Measurements from ENCODE around the gene DOP1A. TPM values are rescaled to one million over a fixed set of nuclear protein-coding genes. Genes with fewer than 3 reads are reported as not detected.

The DOP1A gene
- total RNA-seq, 2 donors from 2014 or later: 25.9 to 26.7 TPM

DNA sequence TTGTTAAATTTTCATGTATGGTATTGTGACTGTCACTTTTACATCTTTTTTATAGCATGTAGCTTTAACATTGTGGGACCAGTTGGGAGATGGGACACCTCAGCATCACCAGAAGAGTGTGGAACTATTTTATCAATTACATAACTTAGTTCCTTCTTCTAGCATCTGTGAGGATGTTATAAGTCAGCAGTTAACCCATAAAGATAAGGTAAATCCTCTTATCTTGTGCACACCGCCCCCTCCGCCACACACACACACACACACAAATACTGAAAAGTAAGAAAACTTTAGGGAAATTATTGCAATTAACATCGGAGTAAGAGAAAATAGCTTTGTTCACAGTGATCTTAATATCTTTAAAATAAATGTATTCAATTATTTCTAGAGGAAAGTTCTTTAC, 64.7 kb downstream of the DOP1A start:
- H3K27me3 ChIP-seq: no peaks in the 10 kb centered on the region
- TF ChIP-seq CTCF (IDR thresholded peaks at IDR 0.05) (no peak), POLR2A (IDR thresholded peaks at IDR 0.05) (no peak)
- no peak overlapping the region for H3K4me3 ChIP-seq
- no peaks in the 10 kb centered on the region for H3K4me1 ChIP-seq
- H3K27ac ChIP-seq: no peak overlapping the region
- intact Hi-C loops (cut with DNase I): no loop called here
- H3K36me3 ChIP-seq (replicated peaks in 1 of 2; ENCODE audit: insufficient read depth in 1 of 2, low read depth in 2 of 2): peaks cover 0 to 12% of the 10 kb centered on the region in 2 donors
- 89 to 91% methylated on average over 3 of the region's 3 CpGs for WGBS, 2 donors
- H3K9me3 ChIP-seq: no peaks in the 10 kb centered on the region
- ATAC-seq (no peak), DNase-seq (no peak)

DNA sequence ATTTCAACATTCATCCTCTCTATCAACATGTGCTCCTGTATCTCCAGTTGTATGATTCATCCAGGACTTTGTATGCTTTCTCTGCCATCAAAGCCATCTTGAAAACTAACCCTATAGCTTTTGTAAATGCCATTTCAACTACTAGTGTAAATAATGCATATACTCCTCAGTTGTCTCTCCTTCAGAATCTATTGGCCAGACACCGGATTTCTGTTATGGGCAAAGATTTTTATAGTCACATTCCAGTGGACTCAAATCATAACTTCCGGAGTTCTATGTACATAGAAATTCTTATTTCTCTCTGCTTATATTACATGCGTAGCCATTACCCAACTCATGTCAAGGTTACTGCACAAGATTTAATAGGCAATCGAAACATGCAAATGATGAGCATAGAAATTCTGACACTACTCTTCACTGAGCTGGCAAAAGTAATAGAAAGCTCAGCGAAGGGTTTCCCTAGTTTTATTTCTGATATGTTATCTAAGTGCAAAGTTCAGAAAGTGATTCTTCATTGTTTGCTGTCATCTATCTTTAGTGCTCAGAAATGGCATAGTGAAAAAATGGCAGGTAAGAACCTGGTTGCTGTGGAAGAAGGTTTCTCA, 70.7 kb downstream of the DOP1A start:
- WGBS, 2 donors: 75 to 77% methylated on average over 5 of the region's 5 CpGs
- ATAC-seq: no peak
- H3K9me3 ChIP-seq: no peaks in the 10 kb centered on the region
- no peak for DNase-seq
- no peak overlapping the region for H3K27ac ChIP-seq
- intact Hi-C loops (cut with DNase I): no loop called here
- no peak for TF ChIP-seq POLR2A (IDR thresholded peaks at IDR 0.05)
- no peak for TF ChIP-seq CTCF (IDR thresholded peaks at IDR 0.05)
- H3K36me3 ChIP-seq (replicated peaks in 1 of 2; ENCODE audit: insufficient read depth in 1 of 2, low read depth in 2 of 2): peaks cover 0 to 6% of the 10 kb centered on the region in 2 donors
- no peak overlapping the region for H3K4me3 ChIP-seq
- H3K27me3 ChIP-seq: no peaks in the 10 kb centered on the region
- no peaks in the 10 kb centered on the region for H3K4me1 ChIP-seq

- 80 to 81% methylated on average over 3 of the region's 3 CpGs for WGBS, 2 donors
- intact Hi-C loops (cut with DNase I): no loop called here
- Histone ChIP-seq H3K9me3 (no peaks in the 10 kb centered on the region), H3K4me1 (no peaks in the 10 kb centered on the region), H3K27ac (no peak overlapping the region), H3K4me3 (no peak overlapping the region), H3K36me3 (replicated peaks in 1 of 2; ENCODE audit: insufficient read depth in 1 of 2, low read depth in 2 of 2) (peaks cover 0 to 6% of the 10 kb centered on the region in 2 donors), H3K27me3 (no peaks in the 10 kb centered on the region)
- ATAC-seq (no peak), DNase-seq (no peak)
- TF ChIP-seq POLR2A (IDR thresholded peaks at IDR 0.05): no peak
- no peak for TF ChIP-seq CTCF (IDR thresholded peaks at IDR 0.05)
Measured at GRCh38 chr6:83138758-83139157, 71.3 kb downstream of the DOP1A start.

- Histone ChIP-seq H3K4me3 (no peak overlapping the region), H3K4me1 (no peaks in the 10 kb centered on the region), H3K27me3 (no peaks in the 10 kb centered on the region), H3K36me3 (replicated peaks in 1 of 2; ENCODE audit: insufficient read depth in 1 of 2, low read depth in 2 of 2) (peaks cover 0 to 11% of the 10 kb centered on the region in 2 donors), H3K9me3 (no peaks in the 10 kb centered on the region), H3K27ac (no peak overlapping the region)
- intact Hi-C loops (cut with DNase I): no loop called here
- TF ChIP-seq CTCF (IDR thresholded peaks at IDR 0.05): no peak
- TF ChIP-seq POLR2A (IDR thresholded peaks at IDR 0.05): no peak
- 88 to 90% methylated on average over 2 of the region's 2 CpGs for WGBS, 2 donors
- DNase-seq: no peak
- ATAC-seq: no peak
Measured at GRCh38 chr6:83151114-83151513, 83.6 kb downstream of the DOP1A start.

DNA sequence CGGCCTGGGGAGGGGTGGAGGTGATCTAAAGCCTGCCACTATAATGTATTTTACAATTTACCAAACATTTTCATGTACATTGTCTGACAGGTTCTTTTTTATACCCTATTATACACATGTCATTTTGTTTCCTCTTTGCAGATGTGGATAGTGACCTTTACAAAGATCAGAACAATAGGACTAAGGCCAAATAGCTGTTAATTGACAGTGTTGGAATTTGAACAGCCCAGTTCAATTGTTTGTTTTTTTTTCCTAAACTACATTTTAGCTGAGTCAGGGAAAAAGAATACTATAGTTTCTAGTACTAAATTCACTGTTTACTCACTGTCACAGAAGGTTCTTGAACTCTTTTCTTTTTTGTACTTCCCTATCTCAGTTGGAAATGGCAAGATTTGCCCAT, 85.4 kb downstream of the DOP1A start:
- H3K4me3 ChIP-seq: no peak overlapping the region
- intact Hi-C loops (cut with DNase I): no loop called here
- no peak for ATAC-seq
- H3K4me1 ChIP-seq: no peaks in the 10 kb centered on the region
- H3K27ac ChIP-seq: no peak overlapping the region
- WGBS, 2 donors: 86 to 100% methylated on average over 1 of the region's 1 CpG
- no peak for DNase-seq
- H3K9me3 ChIP-seq: no peaks in the 10 kb centered on the region
- H3K36me3 ChIP-seq (replicated peaks in 1 of 2; ENCODE audit: insufficient read depth in 1 of 2, low read depth in 2 of 2): peaks cover 0 to 12% of the 10 kb centered on the region in 2 donors
- TF ChIP-seq POLR2A (IDR thresholded peaks at IDR 0.05): no peak
- no peak for TF ChIP-seq CTCF (IDR thresholded peaks at IDR 0.05)
- H3K27me3 ChIP-seq: no peaks in the 10 kb centered on the region

All from body of pancreas (tissue), 4 donors.